Measurements from ENCODE around the gene WNK1.

GRCh38 chr12:830111-830867 lies 77.9 kb downstream of the WNK1 start:
- TF ChIP-seq CTCF (IDR thresholded peaks at IDR 0.05) (no peak), POLR2A (IDR thresholded peaks at IDR 0.05) (no peak), POLR2AphosphoS5 (IDR thresholded peaks at IDR 0.05) (no peak), EP300 (IDR thresholded peaks at IDR 0.05; ENCODE audit: low read depth) (no peak)

Data from transverse colon (tissue), 4 donors.